ENCODE measurements around the gene ENPP1.

- no peak for TF ChIP-seq POLR2AphosphoS5 (IDR thresholded peaks at IDR 0.05; ENCODE audit: low read depth, low read length)
- TF ChIP-seq POLR2A (IDR thresholded peaks at IDR 0.05; ENCODE audit: low read depth, low read length), result no peak
- TF ChIP-seq TAF1 (IDR thresholded peaks at IDR 0.05; ENCODE audit: borderline replicate concordance, low read depth, low read length), result no peak
Measured at GRCh38 chr6:131781687-131782086, 26.1 kb upstream of the ENPP1 start.

Data from GM12892 (cell line).